GM19324 (cell line): ENCODE results near the gene CHST14.

Source experiments
- ATAC-seq: cut with Tn5 transposase; IDR thresholded peaks from one replicate; pipeline ENCODE4 v1.9.1; 2021; ENCODE audit warnings: mild to moderate bottlenecking, moderate library complexity; ENCODE audit not compliant: unreplicated experiment, low FRiP score

CHST14 gene

DNA sequence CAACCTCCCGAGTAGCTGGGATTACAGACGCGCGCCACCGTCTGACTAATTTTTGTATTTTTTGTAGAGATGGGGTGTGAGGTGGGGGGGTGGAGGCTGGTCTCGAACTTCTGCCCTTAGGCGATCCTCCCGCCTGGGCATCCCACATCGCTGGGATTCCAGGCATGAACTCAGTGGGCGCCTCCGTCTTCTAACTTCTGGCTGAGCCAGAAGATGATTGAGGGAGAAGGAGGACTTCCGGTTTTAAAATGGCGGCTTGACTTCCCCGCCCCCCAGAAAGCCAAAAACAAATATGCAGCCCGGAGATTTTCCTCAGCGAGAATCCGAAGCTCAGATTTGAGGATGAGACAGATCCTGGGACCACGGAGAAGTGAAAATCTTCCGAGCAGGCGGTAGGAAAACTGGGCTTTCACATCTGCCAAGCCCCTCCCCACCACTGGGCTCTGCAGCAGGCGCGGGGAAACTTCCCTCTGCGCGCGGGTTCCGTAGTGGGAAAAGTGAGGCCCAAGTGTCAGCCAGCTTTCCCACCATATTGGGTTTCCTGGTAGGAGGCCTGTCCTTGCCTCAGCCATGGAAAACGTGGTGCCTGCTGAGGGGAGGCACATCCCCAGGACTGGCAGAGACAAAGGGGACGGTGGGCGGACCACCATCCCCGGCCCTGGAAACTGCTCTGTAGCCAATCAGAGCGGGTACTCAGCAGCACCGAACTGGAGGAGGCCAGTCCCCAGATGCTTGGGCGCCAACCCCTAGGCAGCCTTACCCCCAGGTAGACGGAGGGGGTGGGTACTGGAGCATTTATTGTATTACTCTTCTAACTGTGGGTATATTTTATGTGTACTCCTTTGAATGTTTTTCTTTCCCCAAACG is 17.3 kb downstream of the CHST14 start:
- ATAC-seq, result no peak

DNA sequence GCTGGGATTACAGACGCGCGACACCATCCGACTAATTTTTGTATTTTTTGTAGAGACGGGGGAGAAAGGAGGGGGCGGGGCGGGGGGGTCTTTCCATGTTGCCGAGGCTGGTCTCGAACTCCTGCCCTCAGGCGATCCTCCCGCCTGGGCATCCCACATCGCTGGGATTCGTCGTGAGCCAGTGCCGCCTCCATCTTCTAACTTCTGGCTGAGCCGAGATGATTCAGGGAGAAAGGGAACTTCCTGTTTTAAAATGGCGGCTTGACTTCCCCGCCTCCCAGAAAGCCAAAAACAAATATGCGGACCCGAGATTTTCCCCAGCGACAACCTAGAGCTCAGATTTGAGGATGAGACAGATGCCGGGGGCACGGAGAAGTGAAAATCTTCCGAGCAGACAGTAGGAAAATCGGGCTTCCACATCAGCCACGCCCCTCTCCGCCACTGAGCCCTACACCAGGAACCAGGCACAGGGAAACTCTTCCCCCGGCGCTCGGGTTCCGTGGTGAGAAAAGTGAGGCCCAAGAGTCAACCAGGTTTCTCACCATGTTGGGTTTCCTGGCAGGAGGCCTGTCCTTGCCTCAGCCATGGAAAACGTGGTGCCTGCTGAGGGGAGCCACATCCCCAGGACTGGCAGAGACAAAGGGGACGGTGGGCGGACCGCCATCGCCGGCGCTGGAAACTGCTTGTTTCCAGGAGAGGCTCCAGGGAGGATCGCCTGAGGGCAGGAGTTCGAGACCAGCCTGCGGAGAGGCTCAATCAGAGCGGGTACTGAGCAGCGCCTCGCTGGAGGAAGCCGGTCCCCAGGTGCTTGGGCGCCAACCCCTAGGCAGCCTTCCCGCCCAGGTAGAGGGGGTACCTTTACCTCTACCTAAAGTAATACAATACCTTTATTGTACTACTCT is 18.7 kb downstream of the CHST14 start:
- no peak for ATAC-seq

DNA sequence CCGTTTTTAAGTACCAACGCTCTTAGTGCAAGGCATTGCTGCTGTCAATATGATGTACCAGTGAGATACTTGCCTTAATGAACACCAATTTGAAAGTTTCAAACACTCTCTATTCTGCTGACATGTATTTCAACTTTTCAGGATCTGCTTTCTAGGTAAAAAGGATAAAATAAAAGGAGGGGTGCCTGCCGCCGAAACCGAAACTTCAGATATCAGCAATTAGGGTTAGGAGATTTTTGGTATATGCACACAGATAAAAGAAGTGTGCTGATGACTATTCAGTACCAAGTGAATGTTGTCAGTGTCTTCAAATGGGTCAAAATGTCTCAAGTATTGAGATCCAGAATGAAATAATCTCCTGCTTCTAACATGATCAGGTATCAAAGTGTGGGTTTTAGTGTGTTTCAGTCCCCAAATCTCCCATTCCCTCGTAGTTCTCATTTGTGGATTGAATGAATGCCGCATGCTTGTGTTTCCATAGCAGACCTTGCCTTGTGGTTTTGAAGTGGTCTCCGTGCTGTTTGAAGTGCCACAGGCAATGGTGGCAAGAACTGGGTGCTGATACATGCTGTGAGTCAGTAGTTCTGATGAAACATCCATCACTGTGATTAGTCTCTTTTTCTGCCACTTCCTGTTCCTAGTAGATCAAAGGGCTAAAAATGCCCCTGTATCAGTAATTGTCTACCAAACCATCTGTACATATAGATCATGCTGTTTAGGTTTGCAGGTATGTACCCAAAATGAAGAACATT is 22.5 kb downstream of the CHST14 start:
- no peak for ATAC-seq

DNA sequence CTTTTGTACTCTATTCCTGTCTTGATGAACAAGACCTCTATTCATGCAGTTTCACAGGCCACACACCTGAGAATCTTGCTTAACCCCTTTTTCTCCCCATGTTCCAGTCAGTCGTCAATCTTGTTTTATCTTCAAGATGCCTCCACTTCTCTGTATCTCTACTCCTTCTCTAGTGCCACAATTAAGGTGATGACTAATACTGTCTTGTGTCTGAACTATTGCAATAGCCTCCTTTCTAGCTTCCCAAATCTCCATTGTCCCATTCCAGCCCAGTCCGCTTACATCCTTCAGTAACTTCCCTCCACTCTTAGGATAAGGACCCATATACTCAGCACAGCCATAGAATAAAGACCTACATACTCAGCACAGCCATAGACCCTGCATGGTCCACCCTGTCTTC is 24.7 kb downstream of the CHST14 start:
- no peak for ATAC-seq

DNA sequence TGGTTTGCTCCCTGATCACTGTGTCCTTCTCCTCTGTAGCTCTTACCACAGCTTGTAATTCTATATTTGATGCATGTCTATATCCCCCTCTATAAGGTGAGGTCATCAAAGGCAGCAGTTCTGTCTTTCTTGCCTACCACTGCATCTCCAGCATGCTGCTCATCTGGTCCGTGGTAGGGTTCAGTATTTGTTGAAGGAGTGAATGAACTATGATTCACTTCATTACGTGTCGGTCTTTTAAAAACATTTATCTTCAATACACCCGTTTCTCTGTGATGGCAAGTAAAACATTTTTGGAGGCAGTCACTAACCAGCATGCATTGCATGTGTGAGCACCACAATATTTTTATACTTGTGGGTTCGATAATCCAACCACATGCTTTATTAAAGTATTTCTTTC is 27.6 kb downstream of the CHST14 start:
- ATAC-seq, result no peak

DNA sequence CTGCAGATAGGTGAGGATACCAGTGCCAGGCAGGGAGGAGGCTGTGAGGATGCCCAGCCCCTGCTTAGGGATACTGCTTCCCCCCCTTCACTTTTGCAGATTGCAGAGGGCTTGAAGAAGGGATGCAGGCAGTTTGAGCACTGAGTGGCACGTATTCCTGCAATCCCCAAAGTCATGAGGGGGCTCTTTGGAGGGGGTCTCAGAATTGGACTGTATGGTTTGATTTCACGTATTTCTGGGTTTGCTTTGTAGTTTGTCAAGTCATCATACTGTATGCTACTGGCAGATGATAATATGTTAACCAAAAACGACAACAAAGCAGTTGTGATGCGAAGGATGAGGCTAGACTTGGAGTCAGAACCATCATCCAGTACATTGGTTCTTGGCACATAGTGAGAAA is 28.1 kb downstream of the CHST14 start:
- ATAC-seq, result no peak

DNA sequence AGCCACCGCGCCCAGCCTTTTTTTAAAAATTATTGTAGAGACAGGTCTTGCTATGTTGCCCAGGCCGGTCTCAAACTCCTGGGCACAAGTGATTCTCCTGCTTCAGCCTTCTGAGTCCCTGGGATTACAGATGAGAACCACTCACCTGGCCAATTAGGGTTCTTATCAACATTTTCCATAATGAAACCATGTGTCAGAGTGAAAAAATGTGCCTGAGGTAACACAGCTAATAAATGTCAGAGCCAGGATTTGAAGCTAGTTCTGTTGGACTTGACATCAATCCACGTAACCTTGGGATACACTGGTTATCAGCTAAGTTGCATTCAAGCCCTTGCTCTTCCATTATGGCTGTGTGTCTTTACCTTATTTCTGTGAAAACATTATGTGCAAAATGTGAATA is 29.1 kb downstream of the CHST14 start:
- ATAC-seq, result no peak

DNA sequence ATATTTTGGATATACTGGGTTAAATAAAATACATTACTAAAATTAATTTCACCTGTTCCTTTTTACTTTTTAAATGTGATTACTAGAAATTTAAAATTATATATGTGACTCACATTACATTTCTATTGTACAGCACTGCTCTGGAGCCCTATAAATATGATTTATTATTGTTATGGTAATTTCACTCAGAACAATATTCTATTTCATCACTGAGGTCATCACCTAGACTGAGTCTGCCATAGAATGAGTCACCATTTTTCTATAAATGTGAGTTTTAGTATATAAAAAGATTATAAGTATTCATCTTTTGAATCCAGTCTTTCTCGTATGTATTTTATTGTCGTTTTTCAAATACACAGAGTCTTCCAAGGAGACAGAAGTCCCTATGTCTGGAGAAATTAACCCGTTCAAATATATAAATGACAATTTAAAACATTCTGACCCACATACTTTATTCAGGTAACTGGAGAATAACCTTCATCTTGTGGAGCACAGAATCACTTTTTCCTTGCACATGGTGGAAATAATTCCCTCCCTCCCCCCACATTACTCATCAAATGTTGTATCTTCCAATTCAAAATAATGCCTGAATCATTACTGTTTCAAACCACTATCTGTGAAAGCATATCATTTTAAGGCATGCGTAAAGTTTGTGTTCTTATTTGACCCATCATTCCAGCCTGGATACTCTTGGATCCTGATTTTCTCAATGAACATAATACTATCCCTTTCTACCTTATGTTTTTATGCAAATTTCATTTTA is 30.0 kb downstream of the CHST14 start:
- no peak for ATAC-seq

DNA sequence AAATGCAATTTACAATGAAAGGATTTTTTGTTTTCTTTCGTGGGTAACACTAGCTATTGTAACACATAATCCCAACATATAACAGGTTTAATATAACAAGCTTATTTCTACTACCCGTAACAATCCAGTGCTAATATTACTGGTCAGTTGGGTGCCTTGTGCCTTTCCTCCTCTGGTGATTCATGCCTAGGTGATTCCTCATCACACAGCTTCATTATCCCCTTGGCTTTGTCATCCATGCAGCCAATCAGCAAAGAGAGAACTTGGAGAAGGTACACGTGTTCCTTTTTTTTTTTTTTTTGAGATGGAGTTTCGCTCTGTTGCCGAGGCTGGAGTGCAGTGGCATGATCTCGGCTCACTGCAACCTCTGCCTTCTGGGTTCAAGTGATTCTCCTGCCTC is 30.7 kb downstream of the CHST14 start:
- ATAC-seq, result no peak

DNA sequence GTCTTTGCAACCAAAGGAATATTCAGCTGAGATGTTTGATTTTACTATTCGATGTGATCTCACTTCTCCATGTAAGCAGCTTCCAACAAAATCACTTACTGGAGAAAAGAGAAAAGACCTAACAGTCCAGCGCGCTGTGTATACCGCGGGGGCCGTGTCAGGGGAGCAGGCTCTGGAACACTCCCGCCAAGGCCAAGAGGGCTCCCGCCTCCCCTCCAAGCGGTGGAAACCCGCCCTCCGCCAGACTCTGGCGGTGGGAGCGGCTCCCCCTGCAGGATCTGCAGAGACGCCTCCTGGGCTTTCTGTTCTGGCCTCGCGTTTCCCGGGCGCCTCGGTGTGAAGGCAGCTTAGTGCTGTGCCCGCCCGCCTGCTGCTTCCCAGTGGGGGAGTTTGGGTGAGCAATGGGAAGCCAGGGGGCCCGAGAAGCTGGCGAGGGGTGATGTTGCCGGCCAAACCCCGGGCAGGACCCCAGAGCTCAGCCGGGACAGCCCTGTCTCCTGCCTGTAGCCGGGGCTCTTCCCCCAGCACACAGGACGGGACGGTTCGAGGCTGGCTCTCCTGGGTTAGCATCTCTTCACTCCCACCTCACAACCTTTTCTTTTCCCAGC is 36.3 kb downstream of the CHST14 start:
- no peak for ATAC-seq

DNA sequence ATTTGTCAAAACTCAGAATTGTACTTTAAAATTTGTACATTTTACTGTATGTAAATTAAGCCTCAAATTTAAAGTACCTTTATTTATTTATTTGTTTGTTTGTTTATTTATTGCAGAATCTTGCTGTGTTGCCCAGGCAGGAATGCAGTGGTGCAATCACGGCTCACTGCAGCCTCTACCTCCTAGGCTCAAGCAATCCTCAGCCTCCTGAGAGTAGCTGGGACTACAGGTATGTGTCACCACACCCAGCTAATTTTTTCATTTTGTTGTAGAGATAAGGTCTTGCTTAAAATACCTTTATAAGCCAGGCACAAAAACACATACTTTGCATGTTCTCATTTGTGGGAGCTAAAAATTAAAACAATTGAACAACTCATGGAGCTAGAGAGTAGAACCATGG is 37.4 kb downstream of the CHST14 start:
- ATAC-seq, result no peak

DNA sequence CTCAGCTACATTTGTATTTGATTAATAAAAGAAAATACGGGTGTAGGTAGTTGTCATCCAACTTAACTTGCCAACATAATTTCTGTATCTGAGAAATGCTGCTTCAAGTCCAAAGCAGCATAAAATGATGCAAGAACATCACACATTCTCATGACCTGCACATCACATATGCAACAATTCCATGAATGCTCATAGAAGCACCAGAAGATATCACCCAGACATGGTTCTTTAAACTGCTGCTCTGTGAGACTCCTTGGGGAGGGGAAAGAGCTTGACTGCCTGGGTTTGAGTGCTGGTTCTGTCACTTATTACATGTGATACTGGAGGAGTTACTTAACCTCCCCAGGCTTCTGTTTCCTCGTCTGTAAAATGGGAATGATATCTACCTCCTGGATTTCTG is 39.4 kb downstream of the CHST14 start:
- no peak for ATAC-seq

DNA sequence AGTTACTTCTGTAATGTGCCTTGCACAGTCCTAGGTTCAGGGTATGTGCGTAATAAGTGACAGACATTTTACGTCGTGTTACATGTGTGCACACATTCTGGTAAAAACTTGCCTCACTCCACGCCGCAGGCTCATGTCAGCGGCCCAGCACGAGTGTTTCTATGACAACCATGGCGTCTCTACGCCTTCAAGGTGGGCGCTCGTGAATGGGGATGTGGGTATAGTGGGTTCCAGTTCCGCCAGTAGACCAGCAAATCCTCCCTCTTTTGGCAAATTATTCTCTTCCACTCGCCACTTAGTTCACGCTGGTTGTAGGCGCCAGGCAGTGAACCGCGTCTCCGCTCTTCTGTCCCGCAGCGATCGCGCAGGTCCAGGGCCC is 40.3 kb downstream of the CHST14 start:
- ATAC-seq, result peak; percentile 36

DNA sequence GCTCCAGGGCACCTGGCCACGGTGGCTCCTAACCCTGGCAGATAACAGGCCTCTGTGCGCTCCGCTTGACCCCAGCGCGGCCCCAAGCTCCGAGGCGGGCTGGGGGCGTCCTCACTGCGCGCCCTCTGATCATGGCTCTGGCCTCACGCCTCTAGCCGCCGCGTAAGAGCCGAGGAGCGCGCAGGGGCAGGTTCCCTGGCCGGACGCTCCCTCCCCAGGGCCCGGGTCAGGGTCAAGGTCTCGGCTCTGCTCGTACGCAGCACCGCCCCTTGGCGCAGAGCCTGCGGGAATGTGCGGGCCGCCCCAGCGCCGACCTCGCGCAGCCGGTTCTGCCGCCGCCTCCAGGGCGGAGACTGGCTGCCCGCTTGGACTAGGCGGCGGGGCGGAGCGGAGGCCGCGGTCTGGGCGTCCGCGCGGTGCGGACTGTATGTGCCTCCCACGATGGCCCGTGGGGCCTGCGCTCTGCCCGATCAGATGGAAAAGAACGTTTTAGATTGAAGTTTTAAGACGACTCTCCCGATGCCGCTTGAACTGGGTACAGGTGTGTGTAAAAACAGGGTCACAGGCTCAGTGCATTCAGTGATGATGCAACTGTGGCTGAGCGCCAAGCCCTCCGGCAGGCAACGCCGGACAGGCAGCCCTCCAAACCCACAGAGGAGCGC is 40.8 kb downstream of the CHST14 start:
- ATAC-seq, result peak; percentile 53

DNA sequence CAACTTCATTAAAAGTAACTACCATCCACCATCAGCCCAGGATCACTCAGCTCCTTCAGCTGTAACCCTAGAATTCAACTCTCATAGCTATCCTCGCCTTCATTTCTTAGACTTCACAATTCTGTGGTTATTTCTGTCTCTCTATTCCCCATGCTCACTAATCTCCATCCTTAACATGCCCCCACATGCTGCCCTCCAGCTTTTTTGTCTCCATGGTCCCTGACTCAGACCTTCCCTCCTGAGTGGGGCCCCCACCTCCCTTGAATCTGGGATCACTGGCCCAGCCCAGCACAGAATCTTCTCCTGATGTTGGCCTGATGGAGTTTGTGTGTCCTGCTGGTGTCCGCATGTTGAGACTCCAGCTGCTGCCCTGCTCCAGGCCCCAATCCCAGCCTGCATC is 41.7 kb downstream of the CHST14 start:
- ATAC-seq, result no peak

DNA sequence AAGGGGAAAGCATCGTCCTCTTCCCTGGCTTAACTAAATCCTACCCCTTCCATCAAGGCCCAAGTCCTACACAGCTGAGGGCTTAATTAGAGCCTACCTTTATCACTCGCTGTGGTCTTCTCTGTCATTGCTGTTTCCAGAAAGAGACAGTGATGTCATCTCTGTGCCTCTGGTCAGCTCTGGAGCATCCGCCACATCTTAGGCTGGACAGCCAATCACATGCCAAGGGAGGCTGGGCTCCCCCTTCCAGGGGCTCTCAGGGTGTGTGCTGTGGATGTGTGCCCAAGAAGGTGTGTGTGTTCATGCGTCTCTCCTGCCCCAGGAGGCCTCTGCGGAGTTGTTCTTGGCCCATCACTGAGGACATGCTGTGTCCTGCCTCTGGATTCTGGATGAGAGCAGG is 42.8 kb downstream of the CHST14 start:
- ATAC-seq, result no peak

DNA sequence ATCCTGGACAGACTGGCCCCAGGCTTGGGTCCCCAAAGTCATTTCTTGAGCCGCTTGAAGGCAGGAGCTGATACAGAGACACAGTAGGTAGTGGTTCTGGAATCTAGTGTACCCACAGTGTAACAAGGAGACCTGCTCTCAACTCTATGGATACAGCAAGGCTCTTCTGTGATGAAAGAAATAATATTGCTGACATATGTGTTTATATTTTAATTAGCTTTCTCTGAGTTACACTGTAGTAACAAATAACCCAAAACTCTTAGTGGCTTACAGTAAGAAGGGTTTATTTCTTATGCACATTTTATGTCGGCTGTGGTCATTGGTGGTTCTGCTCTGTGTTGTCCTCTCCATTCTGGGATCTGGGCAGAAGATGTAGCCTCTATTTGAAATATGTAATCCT is 45.5 kb downstream of the CHST14 start:
- no peak for ATAC-seq
